GM06990 (cell line): ENCODE measurements around the gene ARL6IP5.

Experiments used
- DNase-seq: peaks from one replicate; pipeline ENCODE4 v3.0.0-alpha.2; 2011; ENCODE audit not compliant: insufficient read length; ENCODE audit errors: extremely low read depth
- H3K27me3 ChIP-seq: replicated peaks from 2 replicates; pipeline ENCODE4 v1.6.0; 2011; ENCODE audit warnings: low read length; ENCODE audit not compliant: control insufficient read depth, insufficient read depth
- H3K36me3 ChIP-seq: 2 replicates; pipeline ENCODE4 v1.5.1; 2011; ENCODE audit warnings: low read length; ENCODE audit not compliant: control insufficient read depth, insufficient read depth
- H3K4me3 ChIP-seq: replicated peaks from 2 replicates; pipeline ENCODE4 v1.5.1; 2011; ENCODE audit warnings: low read depth, mild to moderate bottlenecking, control low read depth, low read length
- CTCF ChIP-seq: IDR thresholded peaks from 2 replicates; pipeline ENCODE4 v1.5.1; 2011; ENCODE audit warnings: low read length, control low read depth, mild to moderate bottlenecking, inconsistent platforms; ENCODE audit not compliant: insufficient read depth, poor library complexity, severe bottlenecking

Gene ARL6IP5

GRCh38 chr3:69115731-69116130, 31.0 kb downstream of the ARL6IP5 start:
- no peak for DNase-seq
- H3K27me3 ChIP-seq, result no peaks in the 10 kb centered on the region
- TF ChIP-seq CTCF, result no peak
- H3K36me3 ChIP-seq, result no peaks in the 10 kb centered on the region
- H3K4me3 ChIP-seq, result no peak overlapping the region

- Histone ChIP-seq H3K27me3 (no peaks in the 10 kb centered on the region), H3K4me3 (no peak overlapping the region), H3K36me3 (no peaks in the 10 kb centered on the region)
- TF ChIP-seq CTCF, result no peak
- no peak for DNase-seq
Measured at GRCh38 chr3:69116162-69116561, 31.4 kb downstream of the ARL6IP5 start.

DNA sequence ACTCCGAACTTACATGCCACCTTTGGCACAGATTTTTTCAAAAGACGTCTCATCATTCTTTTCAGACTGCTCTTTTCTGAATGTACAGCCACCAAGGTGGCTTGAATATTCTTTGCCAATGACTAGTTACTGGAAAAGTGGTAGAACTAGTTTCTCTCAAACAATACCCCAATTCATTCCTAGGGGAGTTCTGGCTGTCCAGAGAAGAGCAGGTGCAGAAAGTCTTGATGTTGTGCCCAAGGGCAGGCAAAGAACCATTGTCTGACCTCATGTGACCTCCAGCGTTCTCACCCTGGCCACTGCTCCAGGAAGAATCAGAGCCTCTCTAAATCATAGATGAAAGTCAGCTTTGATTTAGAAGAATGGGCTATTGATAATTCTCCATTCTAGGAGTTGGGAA, 32.2 kb downstream of the ARL6IP5 start:
- DNase-seq, result no peak
- no peaks in the 10 kb centered on the region for H3K36me3 ChIP-seq
- no peak overlapping the region for H3K4me3 ChIP-seq

DNA sequence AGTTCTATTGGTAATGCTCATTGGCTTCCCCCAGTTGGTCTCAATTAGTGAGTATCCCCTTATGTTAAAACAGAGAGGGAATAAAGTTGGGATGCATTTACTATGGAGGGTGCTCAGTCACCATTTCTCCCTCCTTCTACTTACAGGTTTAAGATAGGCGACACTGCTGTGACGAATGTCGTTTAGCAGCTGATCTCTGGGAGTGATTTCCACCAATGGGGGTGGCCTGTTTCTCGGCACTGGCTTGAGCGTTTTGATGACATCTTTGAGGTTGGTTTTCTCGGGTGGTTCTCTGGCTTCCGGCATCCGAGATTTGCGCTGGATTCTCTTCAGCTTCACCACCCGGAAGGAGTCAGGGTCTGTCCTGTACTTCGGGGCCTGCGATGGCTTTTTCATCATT, 33.8 kb downstream of the ARL6IP5 start:
- Histone ChIP-seq H3K4me3 (no peak overlapping the region), H3K27me3 (no peaks in the 10 kb centered on the region), H3K36me3 (no peaks in the 10 kb centered on the region)
- TF ChIP-seq CTCF, result no peak
- DNase-seq, result no peak

More for the DNA sequence above, 32.2 kb downstream of the ARL6IP5 start:
- no peaks in the 10 kb centered on the region for H3K27me3 ChIP-seq
- no peak for TF ChIP-seq CTCF

- Histone ChIP-seq H3K36me3 (no peaks in the 10 kb centered on the region), H3K27me3 (no peaks in the 10 kb centered on the region), H3K4me3 (no peak overlapping the region)
- DNase-seq, result no peak
- no peak for TF ChIP-seq CTCF
Measured at GRCh38 chr3:69119138-69119537, 34.4 kb downstream of the ARL6IP5 start.

GRCh38 chr3:69119681-69120080, 34.9 kb downstream of the ARL6IP5 start:
- Histone ChIP-seq H3K36me3 (no peaks in the 10 kb centered on the region), H3K27me3 (no peaks in the 10 kb centered on the region), H3K4me3 (no peak overlapping the region)
- no peak for DNase-seq
- TF ChIP-seq CTCF, result no peak
